IPS-11a (cell line): ENCODE results near the gene TCF25.
"Not testable (repeated sequence)": the region's sequence is repeated elsewhere in the genome, so short reads cannot be mapped to it uniquely, and the experiment has no call there.

ENCODE experiments used
- H3K4me3 ChIP-seq: one replicate; pipeline ENCODE4 v1.5.1; 2013; ENCODE audit warnings: low read depth, low read length, control low read depth

The TCF25 gene

DNA sequence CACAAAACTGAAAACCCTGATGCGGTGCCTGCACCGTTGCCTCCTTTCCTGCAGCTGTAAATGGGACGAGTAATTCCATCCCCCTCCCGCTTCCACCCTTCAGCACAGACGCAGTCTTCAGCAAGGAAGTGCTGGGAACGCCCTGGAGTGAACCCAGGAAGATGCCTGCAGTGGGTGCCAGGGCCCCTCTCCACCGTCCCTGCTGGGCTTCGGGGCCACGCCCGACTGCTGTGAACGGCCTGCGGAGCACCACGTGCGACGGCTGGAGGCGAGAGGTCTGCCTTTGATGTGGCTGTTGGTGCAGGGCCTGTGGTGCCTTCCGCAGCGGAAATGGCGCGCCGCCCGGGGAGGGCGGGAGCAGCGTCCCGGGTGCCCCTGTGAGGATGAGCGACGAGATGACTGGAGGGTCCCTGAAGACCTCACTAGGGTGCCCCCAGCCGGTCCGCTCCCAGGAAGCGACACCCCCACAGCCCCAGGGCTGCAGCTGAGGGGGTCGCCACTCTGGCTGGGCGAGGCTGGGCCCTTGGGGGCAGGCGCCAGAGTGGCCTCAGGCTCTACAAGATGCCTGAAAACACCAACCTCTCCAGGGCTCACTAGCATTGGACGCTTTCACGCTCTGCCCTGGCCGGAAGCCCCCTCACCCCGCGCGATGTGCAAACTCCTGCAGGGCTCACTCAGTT is 44.5 kb downstream of the TCF25 start:
- peak overlapping the region; percentile 43 for H3K4me3 ChIP-seq

DNA sequence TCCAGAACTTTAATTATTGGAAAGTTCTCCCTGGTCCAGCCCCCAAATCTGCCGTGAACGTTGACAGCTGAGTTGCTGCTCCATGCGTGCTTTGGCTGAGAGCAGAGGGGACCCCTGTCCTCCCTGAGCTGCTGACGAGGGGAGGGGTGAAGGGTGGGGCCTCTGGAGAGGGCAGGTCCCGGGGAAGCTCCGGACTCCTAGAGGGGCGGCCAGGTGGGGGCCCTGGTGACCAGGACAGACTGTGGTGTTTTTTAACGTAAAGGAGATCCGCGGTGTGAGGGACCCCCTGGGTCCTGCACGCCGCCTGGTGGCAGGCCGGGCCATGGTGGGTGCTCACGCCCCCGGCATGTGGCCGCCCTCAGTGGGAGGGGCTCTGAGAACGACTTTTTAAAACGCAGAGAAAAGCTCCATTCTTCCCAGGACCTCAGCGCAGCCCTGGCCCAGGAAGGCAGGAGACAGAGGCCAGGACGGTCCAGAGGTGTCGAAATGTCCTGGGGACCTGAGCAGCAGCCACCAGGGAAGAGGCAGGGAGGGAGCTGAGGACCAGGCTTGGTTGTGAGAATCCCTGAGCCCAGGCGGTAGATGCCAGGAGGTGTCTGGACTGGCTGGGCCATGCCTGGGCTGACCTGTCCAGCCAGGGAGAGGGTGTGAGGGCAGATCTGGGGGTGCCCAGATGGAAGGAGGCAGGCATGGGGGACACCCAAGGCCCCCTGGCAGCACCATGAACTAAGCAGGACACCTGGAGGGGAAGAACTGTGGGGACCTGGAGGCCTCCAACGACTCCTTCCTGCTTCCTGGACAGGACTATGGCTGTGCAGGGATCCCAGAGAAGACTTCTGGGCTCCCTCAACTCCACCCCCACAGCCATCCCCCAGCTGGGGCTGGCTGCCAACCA is 45.3 kb downstream of the TCF25 start, which contains the start of gene MC1R:
TSS of gene MC1R (plus strand) at position 410 of the 895 bp plus-strand sequence. CDS start at position 807, 397 bp downstream.
- H3K4me3 ChIP-seq = peak within 1 kb of the TSS; percentile 43

DNA sequence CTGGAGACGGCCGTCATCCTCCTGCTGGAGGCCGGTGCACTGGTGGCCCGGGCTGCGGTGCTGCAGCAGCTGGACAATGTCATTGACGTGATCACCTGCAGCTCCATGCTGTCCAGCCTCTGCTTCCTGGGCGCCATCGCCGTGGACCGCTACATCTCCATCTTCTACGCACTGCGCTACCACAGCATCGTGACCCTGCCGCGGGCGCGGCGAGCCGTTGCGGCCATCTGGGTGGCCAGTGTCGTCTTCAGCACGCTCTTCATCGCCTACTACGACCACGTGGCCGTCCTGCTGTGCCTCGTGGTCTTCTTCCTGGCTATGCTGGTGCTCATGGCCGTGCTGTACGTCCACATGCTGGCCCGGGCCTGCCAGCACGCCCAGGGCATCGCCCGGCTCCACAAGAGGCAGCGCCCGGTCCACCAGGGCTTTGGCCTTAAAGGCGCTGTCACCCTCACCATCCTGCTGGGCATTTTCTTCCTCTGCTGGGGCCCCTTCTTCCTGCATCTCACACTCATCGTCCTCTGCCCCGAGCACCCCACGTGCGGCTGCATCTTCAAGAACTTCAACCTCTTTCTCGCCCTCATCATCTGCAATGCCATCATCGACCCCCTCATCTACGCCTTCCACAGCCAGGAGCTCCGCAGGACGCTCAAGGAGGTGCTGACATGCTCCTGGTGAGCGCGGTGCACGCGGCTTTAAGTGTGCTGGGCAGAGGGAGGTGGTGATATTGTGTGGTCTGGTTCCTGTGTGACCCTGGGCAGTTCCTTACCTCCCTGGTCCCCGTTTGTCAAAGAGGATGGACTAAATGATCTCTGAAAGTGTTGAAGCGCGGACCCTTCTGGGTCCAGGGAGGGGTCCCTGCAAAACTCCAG is 46.4 kb downstream of the TCF25 start:
- no peak overlapping the region for H3K4me3 ChIP-seq

DNA sequence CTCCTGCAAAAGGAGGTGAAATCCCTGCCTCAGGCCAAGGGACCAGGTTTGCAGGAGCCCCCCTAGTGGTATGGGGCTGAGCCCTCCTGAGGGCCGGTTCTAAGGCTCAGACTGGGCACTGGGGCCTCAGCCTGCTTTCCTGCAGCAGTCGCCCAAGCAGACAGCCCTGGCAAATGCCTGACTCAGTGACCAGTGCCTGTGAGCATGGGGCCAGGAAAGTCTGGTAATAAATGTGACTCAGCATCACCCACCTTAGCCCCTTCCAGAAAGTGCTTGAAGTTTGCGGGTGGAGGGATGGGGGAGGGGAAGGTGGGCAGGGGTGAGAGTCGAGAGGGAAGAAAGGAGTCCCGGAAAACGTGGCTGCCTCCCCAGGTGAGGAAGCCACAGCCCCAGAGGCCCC is 47.3 kb downstream of the TCF25 start:
- H3K4me3 ChIP-seq = no peak overlapping the region

DNA sequence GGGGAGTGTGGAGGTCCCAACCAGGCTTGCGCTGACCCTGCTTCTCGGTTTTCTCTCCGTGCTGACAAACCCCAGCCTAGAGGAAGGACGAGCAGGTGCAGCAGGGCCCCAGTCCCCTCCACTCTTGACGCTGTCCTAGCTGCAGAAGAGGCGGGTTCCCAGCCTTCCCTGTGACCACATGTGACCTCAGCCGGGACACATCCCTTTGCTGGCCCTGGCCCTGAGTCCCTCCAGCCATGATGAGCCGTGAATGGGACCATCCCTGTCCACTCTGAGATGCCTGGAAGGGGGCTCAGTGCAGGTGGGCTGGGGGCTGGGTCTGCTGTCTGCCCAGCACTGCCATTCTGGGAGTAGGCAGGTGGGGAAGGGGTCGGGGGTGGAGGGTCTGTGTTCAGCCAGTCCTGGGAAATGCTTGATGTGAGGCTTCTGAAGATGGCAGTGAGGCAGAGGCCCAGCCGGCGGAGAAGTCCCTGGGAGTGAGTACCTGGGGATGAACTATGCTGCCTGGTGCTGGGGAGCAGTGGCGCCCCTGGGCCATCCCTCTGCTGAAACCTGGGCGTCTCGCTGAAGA is 47.8 kb downstream of the TCF25 start:
- no peak overlapping the region for H3K4me3 ChIP-seq

DNA sequence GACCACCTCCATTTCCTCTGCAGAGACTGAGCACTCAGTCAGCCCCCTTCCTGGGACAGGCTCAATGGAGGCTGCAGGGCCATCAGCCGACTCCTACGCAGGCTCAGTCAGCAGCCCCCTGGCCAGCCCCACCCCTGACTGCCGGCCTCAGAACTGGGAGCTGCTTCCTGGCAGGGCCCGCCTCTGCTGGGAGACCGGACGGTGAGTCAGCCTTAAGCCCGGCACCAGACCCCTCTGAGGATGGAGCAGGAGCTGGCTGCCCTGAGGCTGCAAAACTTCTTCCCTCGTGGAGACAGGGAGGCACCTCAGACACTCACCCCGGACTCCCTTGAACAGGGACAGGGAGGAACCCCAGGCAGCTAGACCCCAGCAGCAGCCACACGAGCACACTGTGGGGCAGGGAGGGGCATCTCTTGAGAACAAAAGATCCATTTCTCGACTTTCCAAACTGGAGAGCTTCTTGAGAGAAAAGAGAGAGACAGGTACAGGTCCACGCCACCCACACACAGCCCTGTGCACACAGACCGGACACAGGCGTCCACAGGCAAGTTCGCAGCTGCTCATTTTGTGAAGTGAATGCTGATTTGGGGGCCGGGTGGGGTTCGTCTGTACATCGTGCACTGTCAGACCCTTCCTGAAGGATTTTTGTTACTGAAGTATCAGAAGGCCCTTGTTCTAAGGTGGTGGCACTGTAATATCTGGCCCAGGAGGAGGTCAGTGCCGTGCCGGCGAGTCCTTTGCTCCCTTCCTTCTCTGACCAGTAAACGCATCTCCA is 48.5 kb downstream of the TCF25 start:
- H3K4me3 ChIP-seq = peak overlapping the region; percentile 57

DNA sequence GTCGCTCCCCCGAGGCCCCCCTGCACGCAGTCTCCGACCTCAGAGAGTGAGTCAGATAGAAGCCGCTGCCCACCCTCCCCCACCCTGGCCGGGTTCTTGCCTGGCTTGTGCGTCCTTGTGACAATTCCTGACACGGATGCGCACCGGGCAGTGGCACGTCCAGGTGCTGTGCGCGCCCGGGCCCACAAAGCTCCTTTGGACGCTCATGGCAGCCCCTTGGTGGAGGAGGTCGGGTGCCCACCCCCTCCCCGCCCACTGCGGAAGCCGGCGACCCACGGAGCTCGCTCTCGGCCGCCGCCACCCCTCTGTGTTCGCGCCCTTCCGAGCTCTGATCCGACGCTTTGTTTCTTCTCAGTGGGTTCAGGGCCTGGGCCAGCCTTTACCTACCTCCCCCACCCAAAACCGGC is 49.1 kb downstream of the TCF25 start:
- H3K4me3 ChIP-seq = peak overlapping the region; percentile 57

DNA sequence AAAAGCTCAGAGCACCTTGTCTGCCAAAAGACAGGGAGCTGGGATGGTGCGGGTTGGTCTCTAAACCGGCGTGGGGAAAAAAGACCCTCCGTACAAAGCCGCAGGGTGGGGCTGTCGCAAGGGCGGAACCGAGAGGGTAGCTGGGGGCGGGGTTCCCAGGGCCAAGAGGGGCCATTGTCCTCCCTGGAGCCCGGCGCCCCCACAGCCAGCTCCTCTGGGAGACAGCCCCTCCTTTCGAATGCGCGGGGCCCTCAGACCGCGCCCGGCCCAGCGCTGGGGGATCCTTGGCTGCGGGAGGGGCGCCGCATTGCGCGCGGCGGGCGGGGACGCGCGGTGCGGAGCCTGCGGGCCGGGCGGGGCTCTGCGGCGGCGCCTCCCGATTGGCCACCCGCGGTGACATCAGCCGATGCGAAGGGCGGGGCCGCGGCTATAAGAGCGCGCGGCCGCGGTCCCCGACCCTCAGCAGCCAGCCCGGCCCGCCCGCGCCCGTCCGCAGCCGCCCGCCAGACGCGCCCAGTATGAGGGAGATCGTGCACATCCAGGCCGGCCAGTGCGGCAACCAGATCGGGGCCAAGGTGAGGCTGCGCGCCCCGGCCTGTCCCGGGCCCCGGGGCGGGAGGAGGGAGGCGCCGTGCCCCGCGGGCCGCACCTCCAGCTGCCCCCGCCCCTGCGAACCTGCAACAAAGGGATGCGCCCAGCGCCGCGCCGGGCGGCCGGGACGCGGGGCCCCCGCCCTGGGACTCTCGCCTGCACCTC is 49.7 kb downstream of the TCF25 start, which contains the start of gene TUBB3:
TSS of gene TUBB3 (plus strand) at position 459 of the 756 bp plus-strand sequence. CDS start at position 519, 60 bp downstream.
- peak within 1 kb of the TSS; percentile 70 for H3K4me3 ChIP-seq

DNA sequence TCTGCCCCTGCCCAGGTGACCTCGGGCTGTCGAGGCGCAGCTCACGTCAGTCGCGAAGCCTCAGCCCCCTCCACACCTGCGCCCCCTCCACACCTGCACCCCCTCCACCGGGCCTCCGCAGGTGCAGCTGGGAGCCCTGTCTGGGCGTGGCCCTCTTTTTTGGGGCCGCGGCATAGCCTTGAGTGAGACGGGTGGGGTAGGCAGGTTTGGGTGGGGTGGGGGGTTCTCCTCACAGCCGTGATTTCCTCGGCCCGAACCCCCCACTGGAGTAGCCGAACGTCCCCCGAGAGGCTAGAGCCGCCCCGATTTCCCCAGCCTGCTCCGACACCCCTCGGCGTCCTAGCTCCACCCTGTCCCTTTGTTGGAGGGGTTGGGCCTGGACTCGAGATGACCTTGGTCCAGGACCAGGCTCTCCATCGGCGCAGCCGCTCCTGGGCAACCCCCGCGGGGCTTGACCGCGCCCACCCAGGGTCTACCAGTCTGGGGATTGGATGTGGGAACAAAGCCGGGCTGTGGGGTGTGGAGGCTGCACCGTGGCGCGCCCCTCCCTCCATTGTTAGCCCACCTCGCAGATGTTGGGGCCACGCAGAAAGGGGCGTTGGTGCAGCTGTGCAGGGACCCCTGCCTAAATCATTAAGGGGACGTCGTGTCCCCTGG is 50.4 kb downstream of the TCF25 start:
- peak overlapping the region; percentile 70 for H3K4me3 ChIP-seq

DNA sequence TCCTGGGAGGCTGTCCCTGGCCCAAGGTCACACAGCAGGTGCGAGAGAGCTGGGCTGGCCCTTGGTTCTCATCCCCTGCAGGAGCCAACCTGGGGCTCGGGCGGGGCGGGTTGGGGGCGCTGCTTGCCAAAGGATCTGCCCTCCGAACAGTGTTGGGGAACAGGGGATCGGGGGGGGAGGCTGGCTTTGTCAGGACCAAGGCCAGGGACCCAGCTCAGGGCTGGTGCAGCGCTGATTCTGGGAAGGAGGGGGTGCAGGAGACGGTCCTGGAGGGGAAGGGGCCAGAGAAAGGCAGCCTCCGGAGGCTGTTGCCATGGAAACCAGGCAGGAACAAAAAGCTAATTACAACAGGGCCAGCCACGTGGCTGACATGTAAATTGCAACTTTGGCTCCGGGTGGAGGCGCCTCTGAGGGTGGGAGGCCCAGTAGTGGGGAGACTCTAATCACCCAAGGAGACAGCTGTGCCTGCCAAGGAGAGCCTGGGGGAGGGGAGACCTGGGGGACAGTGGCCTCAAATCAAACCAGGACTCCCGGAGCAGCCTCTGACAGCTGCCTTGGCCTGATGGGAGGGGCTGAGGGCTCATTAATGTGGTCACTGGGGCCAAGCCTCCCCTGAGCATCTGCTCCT is 51.0 kb downstream of the TCF25 start:
- peak overlapping the region; percentile 70 for H3K4me3 ChIP-seq

DNA sequence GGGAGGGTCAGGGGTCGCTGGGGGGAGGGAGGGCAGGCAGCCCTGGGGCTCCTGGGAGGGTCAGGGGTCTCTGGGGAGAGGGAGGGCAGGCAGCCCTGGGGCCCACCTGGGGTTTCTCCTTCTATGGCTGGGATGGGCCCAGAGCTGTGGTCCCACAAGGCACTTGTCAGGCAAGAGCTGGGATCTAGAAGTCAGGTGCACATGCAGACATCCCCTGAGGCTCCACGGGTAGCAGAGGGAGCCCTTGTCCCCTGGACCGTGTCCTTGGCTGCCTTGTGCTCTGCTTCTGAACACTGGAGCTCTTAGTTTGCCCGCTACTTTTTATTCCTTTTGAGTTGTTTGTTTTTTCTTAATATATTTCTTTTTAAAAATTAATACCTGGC is 51.5 kb downstream of the TCF25 start:
- H3K4me3 ChIP-seq = peak overlapping the region; percentile 70

DNA sequence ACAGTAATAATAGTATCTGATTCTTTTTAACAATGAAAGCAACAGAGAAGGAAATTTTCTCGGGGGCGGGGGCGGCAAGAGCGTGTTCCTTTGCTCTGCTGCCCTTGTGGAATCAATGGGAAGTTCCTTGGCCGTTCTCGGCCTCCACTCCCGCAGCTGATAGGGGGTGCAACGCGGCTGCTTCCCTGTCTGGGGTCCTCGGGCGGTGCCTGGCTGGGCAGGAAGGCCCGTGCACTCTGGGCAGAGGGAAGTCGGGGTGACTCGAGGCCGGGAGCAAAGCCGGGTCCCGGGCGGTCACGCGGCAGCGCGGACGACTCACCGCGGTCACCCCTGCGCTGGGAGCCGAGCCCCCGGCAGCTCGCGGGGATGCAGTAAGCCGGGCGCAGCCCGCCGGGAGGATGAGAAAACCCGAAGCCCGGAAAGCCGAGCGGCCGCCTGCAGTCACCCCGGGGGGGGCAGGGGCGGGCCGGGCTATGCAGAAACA is 52.2 kb downstream of the TCF25 start:
- H3K4me3 ChIP-seq = peak overlapping the region; percentile 35

DNA sequence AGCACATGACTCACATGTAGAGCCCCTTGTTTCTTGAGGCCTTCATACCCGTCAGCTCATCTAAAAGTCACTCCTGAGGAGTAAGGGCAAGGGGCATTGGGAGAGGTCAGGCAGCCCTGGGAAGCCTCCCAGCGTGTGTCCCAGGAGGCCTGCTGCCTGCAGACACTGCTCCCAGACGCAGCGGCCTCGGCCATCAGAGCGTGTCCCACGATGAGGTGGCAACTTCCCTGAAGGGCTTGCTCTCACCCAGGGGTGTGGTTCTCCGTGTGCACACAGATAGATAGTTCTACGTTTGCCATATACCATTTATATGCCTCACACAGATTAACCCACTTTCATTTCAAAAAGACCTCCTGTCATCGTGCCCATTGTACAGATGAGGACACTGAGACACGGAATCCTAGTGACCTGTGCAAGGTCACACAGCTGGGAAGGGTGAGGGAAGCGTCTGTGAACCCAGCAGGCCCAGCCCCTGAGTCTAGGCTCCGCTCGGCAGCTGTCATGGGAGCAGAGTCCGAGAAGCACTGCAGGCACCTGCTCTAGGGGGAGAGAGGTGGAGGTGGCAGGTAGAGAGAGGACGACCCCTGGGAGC is 58.0 kb downstream of the TCF25 start:
- H3K4me3 ChIP-seq = no peak overlapping the region

DNA sequence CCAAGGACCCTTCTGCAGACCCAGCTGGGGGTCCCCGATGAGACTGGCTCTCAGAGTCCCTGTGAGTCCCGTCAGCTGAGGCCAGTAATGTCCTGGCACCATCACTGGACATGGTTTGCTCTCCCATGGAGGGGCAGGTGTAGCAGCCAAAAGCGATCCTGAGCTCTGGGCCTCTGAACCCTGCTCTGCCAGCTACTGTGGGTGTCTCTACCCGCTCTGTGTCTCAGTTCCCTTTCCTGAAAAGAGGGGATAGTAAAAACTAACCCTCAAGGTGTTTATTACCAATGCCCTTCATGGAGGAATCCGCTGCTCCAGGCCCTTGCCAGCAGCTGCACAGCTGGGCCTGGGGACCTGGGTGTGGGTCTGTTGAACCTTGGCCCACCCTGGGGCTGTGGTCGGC is 58.6 kb downstream of the TCF25 start:
- H3K4me3 ChIP-seq = no peak overlapping the region

DNA sequence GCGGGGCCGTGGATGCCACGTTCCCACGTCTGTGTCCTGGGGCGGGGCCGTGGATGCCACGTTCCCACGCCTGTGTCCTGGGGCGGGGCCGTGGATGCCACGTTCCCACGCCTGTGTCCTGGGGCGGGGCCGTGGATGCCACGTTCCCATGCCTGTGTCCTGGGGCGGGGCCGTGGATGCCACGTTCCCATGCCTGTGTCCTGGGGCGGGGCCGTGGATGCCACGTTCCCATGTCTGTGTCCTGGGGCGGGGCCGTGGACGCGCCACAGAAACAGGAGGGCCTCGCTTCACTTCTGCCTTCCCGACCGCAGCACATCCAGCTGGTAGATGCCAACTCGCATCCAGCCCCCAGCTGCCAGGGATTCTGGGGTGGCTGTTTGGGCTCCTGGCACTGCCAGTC is 60.6 kb downstream of the TCF25 start:
- not testable (repeated sequence) for H3K4me3 ChIP-seq

DNA sequence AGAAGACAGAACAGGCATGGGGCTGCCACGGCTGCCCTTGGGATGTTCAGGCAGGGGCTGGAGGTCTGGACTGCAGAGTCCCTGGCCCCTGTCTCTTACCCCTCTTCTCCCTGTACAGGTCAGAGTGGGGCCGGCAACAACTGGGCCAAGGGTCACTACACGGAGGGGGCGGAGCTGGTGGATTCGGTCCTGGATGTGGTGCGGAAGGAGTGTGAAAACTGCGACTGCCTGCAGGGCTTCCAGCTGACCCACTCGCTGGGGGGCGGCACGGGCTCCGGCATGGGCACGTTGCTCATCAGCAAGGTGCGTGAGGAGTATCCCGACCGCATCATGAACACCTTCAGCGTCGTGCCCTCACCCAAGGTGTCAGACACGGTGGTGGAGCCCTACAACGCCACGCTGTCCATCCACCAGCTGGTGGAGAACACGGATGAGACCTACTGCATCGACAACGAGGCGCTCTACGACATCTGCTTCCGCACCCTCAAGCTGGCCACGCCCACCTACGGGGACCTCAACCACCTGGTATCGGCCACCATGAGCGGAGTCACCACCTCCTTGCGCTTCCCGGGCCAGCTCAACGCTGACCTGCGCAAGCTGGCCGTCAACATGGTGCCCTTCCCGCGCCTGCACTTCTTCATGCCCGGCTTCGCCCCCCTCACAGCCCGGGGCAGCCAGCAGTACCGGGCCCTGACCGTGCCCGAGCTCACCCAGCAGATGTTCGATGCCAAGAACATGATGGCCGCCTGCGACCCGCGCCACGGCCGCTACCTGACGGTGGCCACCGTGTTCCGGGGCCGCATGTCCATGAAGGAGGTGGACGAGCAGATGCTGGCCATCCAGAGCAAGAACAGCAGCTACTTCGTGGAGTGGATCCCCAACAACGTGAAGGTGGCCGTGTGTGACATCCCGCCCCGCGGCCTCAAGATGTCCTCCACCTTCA is 61.5 kb downstream of the TCF25 start:
- H3K4me3 ChIP-seq = no peak overlapping the region

DNA sequence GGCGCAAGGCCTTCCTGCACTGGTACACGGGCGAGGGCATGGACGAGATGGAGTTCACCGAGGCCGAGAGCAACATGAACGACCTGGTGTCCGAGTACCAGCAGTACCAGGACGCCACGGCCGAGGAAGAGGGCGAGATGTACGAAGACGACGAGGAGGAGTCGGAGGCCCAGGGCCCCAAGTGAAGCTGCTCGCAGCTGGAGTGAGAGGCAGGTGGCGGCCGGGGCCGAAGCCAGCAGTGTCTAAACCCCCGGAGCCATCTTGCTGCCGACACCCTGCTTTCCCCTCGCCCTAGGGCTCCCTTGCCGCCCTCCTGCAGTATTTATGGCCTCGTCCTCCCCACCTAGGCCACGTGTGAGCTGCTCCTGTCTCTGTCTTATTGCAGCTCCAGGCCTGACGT is 62.2 kb downstream of the TCF25 start:
- H3K4me3 ChIP-seq = not testable (repeated sequence)
